Activated CD4-positive, CD25-positive, alpha-beta regulatory T cell (primary cell): ENCODE measurements around the gene MAFF.

Source experiments
- DNase-seq, 4 experiments: peaks; one replicate each; lab custom pipeline; 2025; lab: John Stamatoyannopoulos, UW

Gene MAFF

DNA sequence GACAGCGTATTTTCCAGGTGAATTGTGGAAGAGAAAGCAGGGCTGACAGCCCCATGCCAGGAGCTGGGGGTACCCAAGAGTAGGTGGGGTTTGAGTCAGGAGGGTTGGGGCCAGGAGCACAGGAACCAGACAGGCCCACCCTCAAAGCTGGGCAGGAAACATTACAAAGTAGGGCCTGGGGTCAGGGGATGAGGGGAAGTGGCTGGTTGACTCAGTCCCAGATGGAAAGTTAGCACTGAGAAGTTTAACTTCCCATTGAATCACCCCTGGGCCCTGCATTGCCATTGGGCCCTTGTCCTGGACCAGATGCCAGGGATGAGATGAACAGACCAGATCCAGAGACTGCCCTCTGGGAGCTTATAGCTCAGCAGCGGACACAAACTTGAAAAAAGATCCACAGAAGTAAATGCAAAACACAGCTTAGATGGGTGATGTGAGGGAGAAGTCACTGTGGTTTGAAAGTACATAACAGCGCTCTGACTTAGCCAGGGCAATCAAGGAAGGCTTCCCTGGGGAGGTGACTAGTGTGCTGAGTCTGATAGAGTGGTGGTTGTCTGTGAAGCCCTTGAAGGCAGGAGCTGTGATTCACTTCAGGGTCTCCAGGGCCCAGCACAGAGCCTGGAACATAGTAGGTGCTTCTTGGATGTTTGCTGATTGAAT lies 2.2 kb downstream of the MAFF start:
- DNase-seq, result no peak

DNA sequence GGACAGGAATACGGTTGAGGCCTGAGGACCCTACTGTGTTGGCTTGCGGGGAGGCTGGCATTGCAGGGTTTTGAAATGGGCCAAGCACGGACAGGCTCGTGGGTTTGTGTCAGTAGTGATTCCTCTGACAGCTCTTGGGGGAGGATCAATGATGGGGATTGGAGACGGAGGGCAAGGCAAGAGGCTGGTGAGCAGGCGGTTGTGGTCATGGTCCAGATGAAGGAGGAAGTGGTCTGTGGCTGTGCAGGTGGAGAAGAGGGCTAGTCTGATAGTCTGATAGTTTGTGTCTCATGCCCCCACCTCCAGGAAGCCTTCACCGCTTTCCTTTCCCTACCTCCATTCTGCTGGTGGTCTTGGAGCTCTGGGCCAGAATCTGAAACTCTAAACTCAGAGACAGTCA lies 3.0 kb downstream of the MAFF start:
- DNase-seq, result no peak

DNA sequence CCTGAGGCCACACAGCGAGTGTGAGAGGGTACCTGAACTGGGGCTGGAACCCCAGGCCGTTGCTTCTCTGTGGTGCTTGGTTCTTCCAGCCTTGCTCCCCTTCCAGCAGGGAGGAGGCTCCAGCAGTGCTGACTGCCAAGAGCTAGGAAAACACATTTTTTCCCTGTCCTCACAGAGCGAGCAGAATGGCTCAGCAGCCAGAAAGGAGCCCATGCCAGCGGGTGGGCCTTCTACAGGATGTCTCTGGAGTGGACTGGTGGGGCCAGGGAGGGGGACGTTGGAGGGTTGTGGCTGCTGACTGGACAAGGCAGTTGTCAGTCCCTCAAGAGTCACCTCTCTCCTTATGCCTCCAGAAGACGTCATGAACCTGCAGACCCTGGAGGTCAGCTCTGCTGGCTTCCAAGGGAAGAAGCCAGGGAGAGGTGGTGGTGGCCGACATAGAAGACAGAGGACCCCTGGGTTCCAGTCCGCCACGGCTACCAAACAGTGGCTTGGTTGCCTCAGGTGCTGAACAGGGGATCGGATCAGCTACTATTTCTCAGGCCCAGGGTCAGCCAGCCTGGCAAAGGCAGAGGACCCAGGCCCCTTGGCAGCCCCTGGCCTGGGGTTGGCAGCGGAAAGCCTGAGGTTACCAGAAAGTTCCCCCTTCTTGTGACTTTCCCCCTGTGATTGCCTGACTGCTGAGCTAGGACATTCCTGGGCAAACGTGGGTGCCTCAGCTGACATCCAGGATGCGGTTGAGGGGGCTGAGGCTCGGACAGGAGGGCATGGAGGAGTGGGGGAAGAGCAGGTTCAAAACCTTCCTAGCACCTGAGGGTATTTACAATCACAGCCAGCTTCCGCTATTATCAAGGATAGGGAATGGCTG lies 3.7 kb downstream of the MAFF start:
- DNase-seq, result no peak

DNA sequence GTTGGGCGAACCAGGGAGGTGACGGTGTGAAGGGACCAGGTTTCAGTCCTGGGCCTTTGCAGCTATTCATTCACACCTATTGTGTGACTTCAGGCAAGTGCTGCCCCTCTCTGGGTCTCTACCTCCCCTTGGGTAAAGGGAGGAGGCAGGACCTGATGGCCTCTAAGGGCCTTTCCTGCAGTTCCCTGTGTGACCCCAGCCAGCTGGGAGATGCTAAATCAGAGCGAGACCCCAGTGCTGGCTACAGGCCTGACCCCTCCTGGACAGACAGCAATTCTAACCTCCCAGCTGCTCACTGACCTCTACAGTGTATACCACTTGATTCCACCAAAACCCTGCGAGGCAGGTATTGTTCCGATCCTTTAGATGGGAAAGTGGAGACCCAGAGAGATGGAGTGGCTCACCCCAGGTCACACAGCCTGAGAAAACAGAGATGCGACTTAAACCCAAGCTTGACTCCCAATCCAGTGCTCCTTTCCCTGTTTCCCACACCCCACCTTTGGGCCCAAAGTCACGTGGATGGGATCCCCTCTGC lies 6.2 kb downstream of the MAFF start:
- no peak for DNase-seq

DNA sequence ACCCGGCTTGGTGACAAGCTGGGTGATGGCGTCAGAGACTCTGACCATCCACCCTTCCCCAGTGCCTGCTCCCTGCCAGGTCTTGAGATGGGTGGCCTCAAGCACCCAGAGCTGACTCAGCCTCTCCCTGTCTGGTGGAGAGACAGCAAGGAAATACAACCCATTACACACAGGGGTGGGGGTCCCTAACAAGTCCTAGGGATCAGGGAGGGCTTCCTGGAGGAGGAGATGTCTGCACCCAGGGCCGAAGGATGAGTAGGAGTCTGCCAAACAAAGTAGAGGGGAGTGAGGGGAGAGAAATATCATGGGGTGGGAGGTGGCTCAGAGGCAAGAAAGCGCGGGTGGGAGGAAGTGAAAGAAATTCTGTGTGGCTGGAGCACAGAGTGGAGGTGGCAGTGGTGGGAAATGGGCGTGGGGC lies 6.8 kb downstream of the MAFF start:
- no peak for DNase-seq

DNA sequence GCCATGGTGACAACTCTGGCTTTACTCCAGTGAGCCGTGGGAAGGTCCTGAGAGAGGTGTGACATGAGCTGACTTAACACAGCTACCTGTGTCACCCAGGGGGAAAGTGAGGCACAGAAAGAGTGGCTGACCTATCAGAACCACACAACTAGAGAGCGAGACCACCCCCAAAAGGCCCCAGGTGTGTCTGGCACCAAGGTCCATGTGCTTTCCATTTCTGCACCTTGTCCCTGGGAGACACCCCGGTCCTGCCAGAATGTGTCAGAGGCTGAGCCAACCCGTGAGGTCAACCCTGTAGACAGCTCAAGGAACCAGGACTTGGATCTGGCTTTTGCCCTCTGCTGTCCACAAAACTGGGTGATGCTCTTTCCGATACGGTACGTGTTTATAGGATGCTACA lies 9.8 kb downstream of the MAFF start:
- DNase-seq, result no peak

DNA sequence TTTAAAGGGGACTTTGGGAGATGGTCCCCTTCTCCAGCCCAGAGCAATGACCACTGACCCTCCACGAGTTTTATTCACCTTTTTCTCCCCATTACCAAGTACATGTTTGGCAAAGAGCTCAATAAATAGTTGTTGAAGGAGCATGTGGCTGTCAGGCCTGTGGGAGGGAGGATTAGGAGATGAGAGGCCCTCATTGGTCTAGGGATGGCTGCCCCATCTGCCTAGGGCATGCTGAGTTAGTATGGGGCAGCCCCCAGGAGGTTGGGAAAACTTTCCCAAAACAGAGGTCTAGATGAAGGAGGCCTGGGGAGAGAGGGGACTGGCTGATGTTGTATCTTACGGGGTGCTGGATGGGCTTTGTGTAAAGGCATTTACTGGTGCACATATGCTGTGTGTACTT lies 10.6 kb downstream of the MAFF start:
- DNase-seq, result no peak

DNA sequence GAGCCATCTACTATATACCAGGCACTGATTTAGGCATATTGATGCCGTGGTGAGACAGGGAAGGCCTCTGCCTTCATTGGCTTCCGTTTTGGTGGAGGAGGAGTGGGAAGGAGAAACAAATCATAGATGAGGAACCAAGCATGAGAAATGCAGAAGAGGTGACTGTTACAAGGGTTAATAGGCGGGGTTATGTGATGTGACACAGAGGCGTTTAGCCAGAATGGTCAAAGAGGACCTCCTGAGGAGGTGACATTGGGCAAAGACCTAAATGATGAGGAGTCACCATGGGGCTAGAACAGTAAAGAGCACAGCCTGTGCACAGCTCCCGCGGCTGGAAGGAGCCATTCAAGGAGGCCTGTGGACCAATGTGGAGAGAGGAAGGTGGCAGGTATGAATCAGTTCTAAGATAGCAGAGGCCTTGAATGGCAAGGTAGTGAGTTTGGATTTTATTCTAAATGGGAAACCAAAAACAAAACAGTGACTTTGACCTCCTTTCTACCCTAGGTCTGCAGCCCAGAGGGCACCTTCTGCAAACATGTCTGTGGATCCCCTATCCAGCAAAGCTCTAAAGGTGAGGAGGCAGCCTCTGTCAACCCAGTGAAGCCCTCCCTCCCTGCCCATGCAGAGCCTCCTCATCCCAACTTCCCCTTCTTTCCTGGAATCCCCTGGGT lies 11.7 kb downstream of the MAFF start:
- no peak for DNase-seq

DNA sequence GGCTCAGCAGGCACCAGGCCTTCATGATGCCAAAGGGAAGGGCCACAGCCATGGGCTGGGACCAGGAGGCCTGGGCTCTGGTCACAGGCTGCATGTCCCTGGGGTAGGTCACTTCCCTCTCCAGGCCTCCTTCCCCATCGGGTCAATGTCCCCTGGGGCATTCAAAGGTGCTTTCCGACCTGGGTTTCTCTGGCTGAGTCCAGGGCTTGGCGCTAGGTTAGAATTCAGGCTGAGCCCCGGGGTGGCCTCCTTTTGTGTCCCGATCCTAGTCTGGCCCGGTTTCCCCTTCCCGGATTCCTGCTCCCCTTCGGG lies 12.2 kb downstream of the MAFF start:
- no peak for DNase-seq

DNA sequence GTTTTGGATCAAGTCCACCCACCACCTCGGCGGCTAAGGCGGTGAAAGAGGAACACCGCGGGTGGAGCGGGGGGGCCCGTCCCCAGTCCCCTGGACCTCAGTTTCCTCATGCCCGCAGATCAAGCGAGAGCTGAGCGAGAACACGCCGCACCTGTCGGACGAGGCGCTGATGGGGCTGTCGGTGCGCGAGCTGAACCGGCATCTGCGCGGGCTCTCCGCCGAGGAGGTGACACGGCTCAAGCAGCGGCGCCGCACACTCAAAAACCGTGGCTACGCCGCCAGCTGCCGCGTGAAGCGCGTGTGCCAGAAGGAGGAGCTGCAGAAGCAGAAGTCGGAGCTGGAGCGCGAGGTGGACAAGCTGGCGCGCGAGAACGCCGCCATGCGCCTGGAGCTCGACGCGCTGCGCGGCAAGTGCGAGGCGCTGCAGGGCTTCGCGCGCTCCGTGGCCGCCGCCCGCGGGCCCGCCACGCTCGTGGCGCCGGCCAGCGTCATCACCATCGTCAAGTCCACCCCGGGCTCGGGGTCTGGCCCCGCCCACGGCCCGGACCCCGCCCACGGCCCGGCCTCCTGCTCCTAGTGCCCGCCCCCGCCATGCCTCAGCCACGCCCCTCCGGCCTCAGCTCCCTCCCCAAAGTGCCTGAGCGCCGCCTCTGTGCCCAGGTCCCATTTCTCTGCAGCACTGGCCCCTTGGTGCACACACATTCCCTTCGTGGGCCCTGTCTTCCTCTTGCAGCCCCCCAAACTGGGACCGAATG lies 12.7 kb downstream of the MAFF start:
- peak; percentile 19 to 46 (median 40) for DNase-seq

DNA sequence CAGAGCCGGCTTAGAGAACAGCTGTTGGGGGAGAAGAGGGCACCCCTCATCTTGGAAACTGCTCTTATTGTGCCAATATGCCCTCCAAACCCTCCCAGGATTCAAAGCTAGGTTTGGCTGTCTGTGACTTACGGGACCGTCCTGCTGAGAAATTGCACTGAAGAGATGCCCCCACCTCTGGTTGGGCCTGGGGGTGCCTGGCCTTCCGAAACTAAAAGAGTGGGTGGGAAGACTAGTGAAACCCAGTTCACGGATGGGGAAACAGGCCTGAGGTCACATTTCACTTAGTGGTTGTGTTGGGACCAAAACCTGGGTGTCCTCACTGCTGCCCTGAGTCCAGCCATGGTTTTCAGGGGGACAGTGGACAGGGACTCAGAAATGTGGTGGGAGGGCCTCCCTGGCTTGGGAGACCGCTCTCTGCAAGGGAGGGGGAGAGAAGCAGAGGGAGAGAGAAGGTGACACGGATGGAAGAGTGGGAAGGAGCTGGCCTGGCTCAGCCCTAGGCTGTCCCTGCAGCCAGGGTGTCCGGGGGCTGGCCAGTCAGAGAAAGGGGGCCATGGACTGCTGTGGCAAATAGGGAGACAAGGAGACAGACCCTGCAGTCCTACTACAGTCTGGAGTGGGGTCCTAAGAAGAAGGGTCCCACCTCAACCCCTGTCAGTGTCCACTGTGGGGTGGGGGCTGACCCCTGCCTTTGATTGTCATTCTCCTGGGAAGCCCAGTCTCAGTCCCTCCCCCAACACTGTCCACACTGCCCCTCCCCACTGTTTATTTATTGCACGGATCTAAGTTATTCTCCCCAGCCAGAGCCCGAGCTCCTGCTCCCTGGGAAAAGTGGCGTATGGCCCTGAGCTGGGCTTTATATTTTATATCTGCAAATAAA lies 13.6 kb downstream of the MAFF start:
- DNase-seq, result no peak

DNA sequence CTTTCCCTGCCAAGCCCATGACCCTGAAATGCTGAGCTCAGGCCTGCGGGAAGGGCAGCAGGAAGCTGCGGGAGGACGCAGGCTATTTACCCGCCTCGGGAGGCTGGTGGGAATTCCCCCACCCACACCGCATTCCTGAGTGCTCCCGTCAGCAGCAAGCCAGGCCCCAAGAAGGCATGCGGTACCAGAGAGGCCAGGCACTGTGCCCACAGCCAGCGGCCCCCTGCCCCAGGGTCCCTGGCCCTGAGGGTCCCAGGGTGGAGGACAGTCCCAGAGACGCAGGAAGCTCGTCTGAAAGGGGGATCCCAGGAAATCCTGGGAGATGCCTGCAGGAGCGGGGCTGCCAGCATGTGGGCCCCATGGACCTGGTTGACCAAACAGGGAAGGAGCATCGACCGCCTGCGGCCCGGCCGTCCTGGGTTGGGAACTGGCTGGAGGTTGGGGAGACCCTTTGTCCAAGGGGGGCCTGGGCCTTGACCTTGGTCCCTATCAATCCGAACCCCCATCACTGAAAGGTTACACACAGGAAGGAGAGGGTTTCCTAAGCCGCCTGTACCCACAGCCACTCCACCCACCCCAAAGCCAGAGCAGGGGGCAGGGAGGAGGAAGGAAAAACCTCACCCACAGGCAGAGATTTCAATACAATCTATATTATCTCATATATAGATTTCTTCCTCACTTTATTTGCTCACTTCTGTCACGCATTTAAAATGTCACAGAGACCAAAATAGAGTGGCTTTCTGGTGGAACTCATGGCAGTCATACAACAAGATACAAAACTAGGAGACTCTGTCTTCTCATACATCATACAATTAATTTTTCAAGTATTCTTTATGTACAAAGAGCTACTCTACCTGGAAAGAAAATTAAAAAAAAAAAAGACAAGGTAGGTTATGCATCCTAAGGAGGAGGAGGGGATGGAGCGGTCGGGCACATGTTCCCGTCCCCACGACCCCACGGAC lies 17.1 kb downstream of the MAFF start:
- DNase-seq, result no peak

DNA sequence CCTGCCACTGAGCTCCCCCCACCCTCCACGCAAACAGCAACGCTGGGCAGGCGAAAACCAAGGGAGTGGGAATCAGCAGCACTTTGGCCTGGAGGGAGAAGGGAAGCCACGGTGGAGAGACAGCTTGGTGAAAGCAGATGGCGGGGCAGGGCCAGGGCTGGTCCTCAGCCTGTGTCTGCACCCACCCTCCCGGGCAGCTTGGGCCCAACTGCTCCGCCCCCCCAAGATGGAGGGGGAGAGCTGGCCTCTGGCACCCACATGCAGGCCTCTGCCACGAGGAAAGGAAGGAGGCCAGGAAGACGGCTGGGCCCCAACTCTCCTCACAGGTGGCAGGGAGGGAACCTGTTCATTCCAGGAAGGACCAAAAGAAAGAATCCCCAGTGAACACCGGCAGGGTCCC lies 17.8 kb downstream of the MAFF start:
- no peak for DNase-seq

DNA sequence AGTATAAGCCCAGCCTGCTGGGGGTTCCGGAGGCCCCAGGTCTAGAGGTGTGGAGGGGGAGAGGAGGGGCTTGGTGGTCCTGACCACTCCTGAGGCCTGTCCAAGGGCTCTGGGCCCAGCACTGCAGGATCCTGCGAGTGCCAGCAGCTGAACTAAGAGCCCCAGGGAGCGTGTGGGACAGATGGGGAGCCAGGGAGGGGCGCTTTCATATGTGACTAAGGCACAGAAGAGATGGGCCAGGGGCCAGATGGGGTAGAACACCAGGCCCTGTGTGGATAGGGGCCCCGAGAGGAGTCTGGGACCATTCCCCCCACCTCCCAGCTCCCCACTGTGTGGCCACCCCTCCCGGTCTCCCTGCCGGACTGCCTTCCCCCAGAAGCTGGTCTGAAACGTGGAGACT lies 18.4 kb downstream of the MAFF start:
- DNase-seq, result no peak

DNA sequence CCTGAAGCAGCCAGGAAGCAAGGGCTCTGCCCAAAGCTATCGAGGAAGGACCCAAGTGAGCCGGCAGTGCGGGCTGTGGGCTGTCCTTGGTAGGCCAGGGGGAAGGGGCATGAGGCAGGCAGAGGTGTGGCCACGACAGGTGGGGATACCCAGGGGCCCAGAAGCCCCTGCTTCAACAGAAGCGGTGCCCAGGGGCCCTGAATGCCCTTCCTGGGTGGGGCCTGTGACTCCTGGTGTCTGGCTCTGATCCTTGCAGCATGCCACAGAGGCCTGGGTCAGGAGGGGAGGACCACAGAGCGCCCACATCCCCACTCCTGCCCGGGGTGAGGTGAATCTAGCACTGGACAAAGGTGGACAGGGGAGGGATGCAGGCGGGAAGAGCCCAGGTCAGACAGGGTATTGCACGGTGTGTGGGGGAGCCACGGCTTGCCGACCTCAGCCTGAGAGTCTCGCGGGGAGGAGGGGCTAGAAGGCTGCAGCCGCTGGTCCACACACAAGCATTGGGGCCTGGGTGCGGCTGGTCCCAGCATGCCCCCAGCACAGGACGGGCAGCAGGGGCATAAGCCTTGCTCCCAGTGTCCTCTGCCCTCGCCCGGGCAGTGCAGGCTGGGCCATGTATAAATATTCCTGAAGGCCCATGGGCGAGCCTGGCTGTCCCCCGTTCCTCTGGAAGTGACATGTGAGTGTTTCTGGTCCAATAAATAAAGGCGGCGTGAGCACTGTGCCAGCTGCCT lies 19.0 kb downstream of the MAFF start:
- DNase-seq, result no peak

DNA sequence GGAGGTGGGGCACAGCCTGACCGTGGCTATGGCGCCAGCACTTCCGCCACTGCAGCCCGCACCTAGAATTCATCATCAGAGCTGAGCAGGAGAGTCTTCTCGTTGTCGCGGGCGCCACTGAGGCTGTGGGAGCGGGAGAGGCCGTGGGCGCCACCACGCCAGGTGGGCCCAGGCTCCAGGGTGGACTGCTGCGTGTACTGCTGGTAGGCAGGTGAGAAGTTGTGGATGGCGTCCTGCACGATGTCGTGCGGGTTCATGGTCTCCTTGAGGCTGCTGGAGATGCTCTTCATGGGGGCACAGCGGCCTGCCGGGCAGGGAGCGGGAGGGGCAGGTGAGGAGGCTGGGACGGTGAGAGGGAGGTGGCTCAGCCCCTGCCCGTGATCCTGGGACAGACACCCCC lies 19.6 kb downstream of the MAFF start:
- DNase-seq, result no peak

DNA sequence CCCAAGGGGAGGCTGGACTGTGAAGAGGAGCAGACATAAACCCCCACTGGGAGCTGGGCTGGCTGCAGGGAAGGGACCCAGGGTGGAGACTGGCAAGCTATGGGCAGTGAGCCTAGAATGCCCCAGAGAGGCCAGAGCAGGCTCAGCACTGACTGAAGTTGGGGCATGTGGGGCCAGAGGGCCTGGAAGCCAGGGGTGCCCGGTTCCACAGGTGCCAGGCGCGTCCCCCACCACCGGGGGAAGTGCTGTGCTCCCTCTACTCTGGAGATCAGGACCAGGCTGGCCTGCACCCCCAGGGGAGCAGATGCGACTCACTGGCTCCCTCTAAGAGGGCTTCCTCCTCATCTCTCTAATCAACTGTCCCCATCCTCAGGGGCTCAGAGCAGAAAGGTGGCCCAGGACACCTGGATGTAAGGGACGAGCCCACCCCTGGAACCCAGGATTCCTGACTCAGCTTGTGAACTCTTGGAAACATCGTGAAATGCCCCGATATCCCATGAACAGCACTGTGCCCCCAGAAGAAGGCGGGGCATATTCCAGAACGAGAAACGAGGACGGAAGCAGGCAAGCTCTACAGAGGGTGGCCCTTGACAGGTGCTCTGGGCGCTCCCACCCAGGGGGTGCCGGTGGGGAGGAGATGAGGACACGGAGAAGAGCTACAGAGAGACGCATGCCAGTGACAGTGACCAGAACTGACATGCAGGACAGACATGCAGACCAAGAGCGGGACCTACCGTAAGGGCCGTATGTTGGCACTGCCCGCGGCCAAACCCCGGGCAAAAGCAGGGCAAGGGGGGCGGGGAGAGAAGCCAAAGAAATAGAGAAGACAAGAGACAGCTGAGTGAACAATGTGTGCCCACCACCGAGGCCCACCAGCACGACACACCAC lies 20.4 kb downstream of the MAFF start:
- no peak for DNase-seq

DNA sequence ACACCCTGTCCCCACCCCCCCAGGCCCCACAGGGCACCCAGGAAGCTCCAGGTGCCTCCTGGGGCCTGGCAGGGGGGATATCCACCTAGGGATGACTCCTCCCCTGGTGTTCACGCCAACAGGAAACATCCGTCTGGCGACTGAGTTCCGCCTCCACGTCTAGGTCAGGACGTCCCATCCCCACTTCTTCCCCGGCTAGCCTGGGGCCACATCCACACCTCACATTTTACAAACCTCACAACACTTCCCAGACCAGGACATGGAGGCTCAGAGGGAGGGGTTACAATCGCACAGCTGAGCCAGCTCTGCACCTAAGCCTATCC lies 21.0 kb downstream of the MAFF start:
- DNase-seq, result no peak
